Measurements from ENCODE around the gene CNTN1. TPM values are rescaled to one million over a fixed set of nuclear protein-coding genes. Genes with fewer than 3 reads are reported as not detected.

CNTN1 gene
- total RNA-seq, 4 donors from 2014 or later = 0.40 to 3.9 (median 0.68) TPM

GRCh38 chr12:40969796-40970195, 277.6 kb downstream of the CNTN1 start:
- TF ChIP-seq POLR2A (IDR thresholded peaks at IDR 0.05) = no peak
- Histone ChIP-seq H3K4me1 (no peaks in the 10 kb centered on the region), H3K4me3 (no peak overlapping the region), H3K36me3 (no peaks in the 10 kb centered on the region), H3K27ac (no peak overlapping the region), H3K27me3 (no peaks in the 10 kb centered on the region), H3K9me3 (no peaks in the 10 kb centered on the region)
- no peak for DNase-seq

DNA sequence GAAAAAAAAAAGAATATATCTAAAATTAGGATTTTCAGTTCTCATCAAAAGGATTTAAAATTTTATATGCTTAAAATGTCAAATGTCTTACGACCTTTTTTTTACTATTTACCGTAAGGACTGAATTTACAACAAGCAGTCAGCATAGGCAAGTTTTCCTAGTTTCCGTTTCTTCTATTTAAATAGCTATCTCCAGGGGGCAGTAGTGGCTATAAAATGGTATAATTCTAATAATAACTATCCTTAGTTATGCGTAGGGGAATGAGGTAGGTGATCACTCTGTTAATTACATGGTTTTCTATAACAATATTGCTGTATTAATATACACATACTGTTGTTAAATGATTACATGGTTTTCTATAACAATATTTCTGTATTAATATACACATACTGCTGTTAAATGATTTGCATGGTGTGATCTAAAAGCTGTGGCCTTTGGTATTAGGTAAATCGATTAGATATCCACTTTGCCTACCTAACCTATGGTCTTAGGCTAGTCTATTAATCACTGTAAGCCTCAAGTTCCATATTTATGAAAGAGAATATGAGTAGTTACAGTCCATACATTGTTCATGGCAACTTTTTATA, 278.2 kb downstream of the CNTN1 start:
- Histone ChIP-seq H3K27ac (no peak overlapping the region), H3K36me3 (no peaks in the 10 kb centered on the region), H3K4me3 (no peak overlapping the region), H3K27me3 (no peaks in the 10 kb centered on the region), H3K4me1 (no peaks in the 10 kb centered on the region), H3K9me3 (no peaks in the 10 kb centered on the region)
- TF ChIP-seq CTCF (IDR thresholded peaks at IDR 0.05) (peak in 1 of 6 experiments; percentile 4), POLR2A (IDR thresholded peaks at IDR 0.05) (no peak)
- DNase-seq = no peak

DNA sequence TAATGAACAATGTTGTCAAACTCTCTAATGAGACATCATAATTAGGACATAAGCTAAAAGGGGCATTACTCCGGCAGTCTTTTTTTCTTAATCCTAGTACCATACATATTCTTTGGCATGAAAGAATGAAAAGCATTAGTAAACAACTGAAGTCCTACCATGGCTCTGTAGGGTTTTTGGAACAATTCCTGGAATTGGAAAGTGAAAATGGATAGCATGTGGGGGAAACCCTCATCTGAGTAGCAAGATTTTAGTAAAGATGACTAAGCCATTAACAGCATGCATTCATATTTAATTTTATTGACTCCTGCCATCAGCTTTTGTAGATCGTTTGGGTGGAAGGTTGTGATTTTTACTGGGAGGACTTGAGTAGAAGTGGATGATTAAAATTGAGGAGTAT, 279.7 kb downstream of the CNTN1 start:
- no peak overlapping the region for H3K4me3 ChIP-seq
- no peak for DNase-seq
- TF ChIP-seq POLR2A (IDR thresholded peaks at IDR 0.05) = no peak
- TF ChIP-seq CTCF (IDR thresholded peaks at IDR 0.05) = no peak
- no peaks in the 10 kb centered on the region for H3K36me3 ChIP-seq
- no peaks in the 10 kb centered on the region for H3K4me1 ChIP-seq
- H3K27ac ChIP-seq = no peak overlapping the region
- no peaks in the 10 kb centered on the region for H3K27me3 ChIP-seq
- H3K9me3 ChIP-seq = no peaks in the 10 kb centered on the region

- no peak overlapping the region for H3K4me3 ChIP-seq
- no peak overlapping the region for H3K27ac ChIP-seq
- no peaks in the 10 kb centered on the region for H3K9me3 ChIP-seq
- DNase-seq = no peak
- no peaks in the 10 kb centered on the region for H3K36me3 ChIP-seq
- no peaks in the 10 kb centered on the region for H3K27me3 ChIP-seq
- H3K4me1 ChIP-seq = no peaks in the 10 kb centered on the region
- TF ChIP-seq POLR2A (IDR thresholded peaks at IDR 0.05) (no peak), CTCF (IDR thresholded peaks at IDR 0.05) (no peak)
These were observed 284.3 kb downstream of the CNTN1 start for GRCh38 chr12:40976546-40976945.

DNA sequence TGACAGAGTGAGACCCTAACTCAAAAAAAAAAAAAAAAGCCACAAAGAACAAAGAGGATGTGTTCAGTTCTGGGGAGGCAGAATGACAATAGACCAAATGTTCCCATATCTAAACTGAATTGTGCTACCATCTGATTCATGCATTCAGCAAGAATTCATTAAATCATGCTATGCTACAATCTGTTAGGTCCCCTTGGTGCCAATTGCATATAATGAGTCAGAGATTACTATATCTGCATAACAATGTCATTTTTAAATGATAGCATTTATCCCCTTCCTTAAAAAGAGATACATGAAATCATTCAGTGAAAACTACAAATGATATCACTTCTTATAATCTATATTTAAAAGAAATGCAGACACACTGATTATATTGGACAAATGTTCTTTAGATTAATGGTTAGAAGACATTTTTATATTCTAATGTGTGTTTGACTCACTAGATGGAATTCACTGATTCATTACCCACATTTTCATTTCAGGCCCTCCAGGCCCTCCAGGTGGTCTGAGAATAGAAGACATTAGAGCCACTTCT, 288.3 kb downstream of the CNTN1 start:
- Histone ChIP-seq H3K4me3 (no peak overlapping the region), H3K27me3 (no peaks in the 10 kb centered on the region), H3K36me3 (no peaks in the 10 kb centered on the region), H3K9me3 (no peaks in the 10 kb centered on the region), H3K4me1 (no peaks in the 10 kb centered on the region), H3K27ac (no peak overlapping the region)
- no peak for DNase-seq
- no peak for TF ChIP-seq CTCF (IDR thresholded peaks at IDR 0.05)
- TF ChIP-seq POLR2A (IDR thresholded peaks at IDR 0.05) = no peak

- H3K36me3 ChIP-seq = no peaks in the 10 kb centered on the region
- TF ChIP-seq POLR2A (IDR thresholded peaks at IDR 0.05) = no peak
- no peaks in the 10 kb centered on the region for H3K4me1 ChIP-seq
- no peak overlapping the region for H3K4me3 ChIP-seq
- H3K27me3 ChIP-seq = no peaks in the 10 kb centered on the region
- DNase-seq = no peak
- H3K9me3 ChIP-seq = no peaks in the 10 kb centered on the region
- H3K27ac ChIP-seq = no peak overlapping the region
These were observed 293.8 kb downstream of the CNTN1 start for GRCh38 chr12:40986001-40986400.

GRCh38 chr12:40988355-40988754, 296.1 kb downstream of the CNTN1 start:
- no peaks in the 10 kb centered on the region for H3K27me3 ChIP-seq
- no peaks in the 10 kb centered on the region for H3K4me1 ChIP-seq
- no peaks in the 10 kb centered on the region for H3K36me3 ChIP-seq
- H3K4me3 ChIP-seq = no peak overlapping the region
- DNase-seq = no peak
- no peaks in the 10 kb centered on the region for H3K9me3 ChIP-seq
- TF ChIP-seq CTCF (IDR thresholded peaks at IDR 0.05) = no peak
- peak overlapping the region in 1 of 4 donors; percentile 19 for H3K27ac ChIP-seq

Measured in Peyer's patch (tissue), 4 donors.